SK-N-SH (cell line): Measurements from ENCODE around the gene CLASP1. TPM values are rescaled to one million over a fixed set of nuclear protein-coding genes. Genes with fewer than 3 reads are reported as not detected.
"Not testable (repeated sequence)": the region's sequence is repeated elsewhere in the genome, so short reads cannot be mapped to it uniquely, and the experiment has no call there.

Experiments used
- CTCF ChIA-PET: fragments of 300-600, 350-600 bp; formaldehyde crosslinking; extraction: SDS; loops from one replicate; lab custom pipeline; 2021; lab: Yijun Ruan, JAX
- POLR2A ChIA-PET: fragments of 350-600 bp; sonication (Branson Sonifier 250); formaldehyde crosslinking; extraction: SDS; loops from one replicate; lab custom pipeline; 2020; ENCODE audit warnings: antibody characterized with exemption, inconsistent platforms; lab: Yijun Ruan, JAX
- DNase-seq: peaks from one replicate; pipeline ENCODE4 v3.0.0; 2012
- H2AFZ ChIP-seq: fragments of 200-600 bp; sonication (generic); 2 replicates; pipeline ENCODE4 v1.8.1; 2016; ENCODE audit warnings: antibody characterized with exemption, mild to moderate bottlenecking, low read depth
- H3F3A ChIP-seq: fragments of 200-600 bp; sonication (generic); replicated peaks from 2 replicates; pipeline ENCODE3; 2016; ENCODE audit warnings: antibody characterized with exemption, mild to moderate bottlenecking; ENCODE audit not compliant: insufficient read depth
- H3K27ac ChIP-seq, 2 experiments: fragments of 200-500 bp in 1 of 2; fragments of 200-600 bp in 1 of 2; sonication (Bioruptor generic) in 1 of 2; sonication (generic), shearing (Covaris generic) in 1 of 2; 2 replicates each; pipeline versions ENCODE4 v1.5.1 to v1.6.1; 2014 to 2016; ENCODE audit warnings: low read depth in 2 of 2, inconsistent platforms in 1 of 2, low read length in 1 of 2, mild to moderate bottlenecking in 1 of 2, mixed read lengths in 1 of 2
- H3K27me3 ChIP-seq: fragments of 200-600 bp; sonication (generic), shearing (Covaris generic); 2 replicates; pipeline ENCODE4 v1.6.1; 2016; ENCODE audit warnings: mixed run types; ENCODE audit not compliant: insufficient read depth
- H3K36me3 ChIP-seq, 2 experiments: fragments of 200-500 bp in 1 of 2; fragments of 200-600 bp in 1 of 2; sonication (Bioruptor generic) in 1 of 2; sonication (generic) in 1 of 2; replicated peaks in 1 of 2; 2 replicates each; pipeline versions ENCODE3 to v1.5.1; 2014 to 2016; ENCODE audit warnings: low read length in 1 of 2, mild to moderate bottlenecking in 1 of 2; ENCODE audit not compliant: insufficient read depth in 2 of 2, control insufficient read depth in 1 of 2
- H3K4me1 ChIP-seq, 2 experiments: fragments of 200-500 bp in 1 of 2; fragments of 200-600 bp in 1 of 2; sonication (Bioruptor generic) in 1 of 2; sonication (generic), shearing (Covaris generic) in 1 of 2; 2 replicates each; pipeline versions ENCODE4 v1.5.1 to v1.6.1; 2014 to 2016; ENCODE audit warnings: low read depth in 1 of 2, low read length in 1 of 2, mixed run types in 1 of 2; ENCODE audit not compliant: insufficient read depth in 2 of 2, control insufficient read depth in 1 of 2
- H3K4me2 ChIP-seq: fragments of 200-600 bp; sonication (generic), shearing (Covaris generic); 2 replicates; pipeline ENCODE4 v1.6.1; 2017; ENCODE audit warnings: mixed run types
- H3K4me3 ChIP-seq, 2 experiments: fragments of 200-500 bp in 1 of 2; fragments of 200-600 bp in 1 of 2; sonication (Bioruptor generic) in 1 of 2; sonication (generic), shearing (Covaris generic) in 1 of 2; 2 replicates each; pipeline versions ENCODE4 v1.5.1 to v1.8.1; 2014 to 2016; ENCODE audit warnings: low read depth in 2 of 2, inconsistent platforms in 1 of 2, low read length in 1 of 2, mild to moderate bottlenecking in 1 of 2, mixed read lengths in 1 of 2, moderate library complexity in 1 of 2
- H3K79me2 ChIP-seq: fragments of 200-600 bp; sonication (generic); 2 replicates; pipeline ENCODE4 v1.8.1; 2017; ENCODE audit warnings: mild to moderate bottlenecking; ENCODE audit not compliant: insufficient read depth
- H3K9ac ChIP-seq: fragments of 200-600 bp; sonication (generic); 2 replicates; pipeline ENCODE4 v1.6.1; 2017; ENCODE audit warnings: mixed run types
- H3K9me2 ChIP-seq: fragments of 200-600 bp; sonication (generic); 2 replicates; pipeline ENCODE4 v1.6.1; 2017; ENCODE audit warnings: mixed run types
- H3K9me3 ChIP-seq: fragments of 200-600 bp; sonication (generic); 2 replicates; pipeline ENCODE4 v1.6.1; 2017; ENCODE audit warnings: mixed run types, mild to moderate bottlenecking, moderate library complexity
- H4K20me1 ChIP-seq: fragments of 200-600 bp; sonication (generic); 2 replicates; pipeline ENCODE4 v1.6.1; 2017; ENCODE audit warnings: mild to moderate bottlenecking, mixed run types; ENCODE audit not compliant: insufficient read depth
- EZH2phosphoT487 ChIP-seq: fragments of 200-600 bp; sonication (generic); IDR thresholded peaks from 2 replicates; pipeline ENCODE4 v1.6.1; 2017; ENCODE audit warnings: low read depth, mixed run types, mild to moderate bottlenecking, antibody characterized with exemption, moderate library complexity, borderline replicate concordance
- FOSL2 ChIP-seq: IDR thresholded peaks from 2 replicates; pipeline ENCODE4 v1.4.0; 2012; ENCODE audit warnings: low read depth, mild to moderate bottlenecking, moderate library complexity, borderline replicate concordance
- JUND ChIP-seq: IDR thresholded peaks from 2 replicates; pipeline ENCODE4 v1.4.0; 2012
- MEF2A ChIP-seq: IDR thresholded peaks from 2 replicates; pipeline ENCODE4 v1.4.0; 2012; ENCODE audit warnings: low read depth, borderline replicate concordance
- MXI1 ChIP-seq: IDR thresholded peaks from 2 replicates; pipeline ENCODE4 v1.6.1; 2012; ENCODE audit warnings: mild to moderate bottlenecking, low read depth, low read length, improper control_type of control experiment
- NFIC ChIP-seq: IDR thresholded peaks from 2 replicates; pipeline ENCODE4 v1.4.0; 2012; ENCODE audit warnings: borderline replicate concordance
- NRF1 ChIP-seq: IDR thresholded peaks from 2 replicates; pipeline ENCODE4 v1.6.1; 2012; ENCODE audit warnings: low read depth, mild to moderate bottlenecking, low read length
- POLR2AphosphoS5 ChIP-seq: IDR thresholded peaks from 2 replicates; pipeline ENCODE4 v1.6.1; 2012; ENCODE audit warnings: low read depth, low read length
- RAD21 ChIP-seq: IDR thresholded peaks from 2 replicates; pipeline ENCODE4 v1.6.1; 2012; ENCODE audit warnings: mild to moderate bottlenecking, low read length
- SMC3 ChIP-seq: IDR thresholded peaks from 2 replicates; pipeline ENCODE4 v1.6.1; 2012; ENCODE audit warnings: low read depth, low read length, improper control_type of control experiment
- TAF1 ChIP-seq: IDR thresholded peaks from 2 replicates; pipeline ENCODE4 v1.6.1; 2012; ENCODE audit warnings: low read depth, mild to moderate bottlenecking, low read length, moderate library complexity, borderline replicate concordance
- TCF12 ChIP-seq: IDR thresholded peaks from 2 replicates; pipeline ENCODE4 v1.4.0; 2012
- YY1 ChIP-seq: IDR thresholded peaks from 2 replicates; pipeline ENCODE4 v1.4.0; 2012; ENCODE audit warnings: low read depth, mild to moderate bottlenecking
- WGBS: methylation state at CpG from one replicate; pipeline ENCODE4 v1.1.6; 2017; ENCODE audit warnings: low lambda C conversion rate; 5-methylcytosine and 5-hydroxymethylcytosine counted together
- polyA plus RNA-seq, 3 experiments: library from polyadenylated mRNA; depleted of rRNA; stranded (reverse); fragments of >200 nt; gene quantifications; 2 replicates each; pipeline ENCODE4 v1.2.3, GENCODE V29; 2012
- TF ChIP-seq, protein P1 (sequence below): IDR thresholded peaks from 2 replicates; pipeline ENCODE4 v1.4.0; 2012; ENCODE audit warnings: low read depth
- TF ChIP-seq, protein P2 (sequence below): fragments of 150-350 bp; IDR thresholded peaks from 2 replicates; pipeline ENCODE4 v1.6.1; 2017; ENCODE audit warnings: antibody characterized with exemption, low read length, low read depth, borderline replicate concordance
- TF ChIP-seq, protein P3 (sequence below): fragments of 200-600 bp; sonication (generic); IDR thresholded peaks from 2 replicates; pipeline ENCODE4 v1.6.1; 2017; ENCODE audit warnings: antibody characterized with exemption, mild to moderate bottlenecking, moderate library complexity
- TF ChIP-seq, protein P4 (sequence below): fragments of 150-350 bp; IDR thresholded peaks from 2 replicates; pipeline ENCODE4 v1.6.1; 2016; ENCODE audit warnings: mild to moderate bottlenecking, low read depth, low read length
- TF ChIP-seq, protein P5 (sequence below): IDR thresholded peaks from 2 replicates; pipeline ENCODE4; 2012

Gene CLASP1
- polyA plus RNA-seq, 1 of the 3 experiments (the other 2 are of a cell fraction) = 4.9 TPM

DNA sequence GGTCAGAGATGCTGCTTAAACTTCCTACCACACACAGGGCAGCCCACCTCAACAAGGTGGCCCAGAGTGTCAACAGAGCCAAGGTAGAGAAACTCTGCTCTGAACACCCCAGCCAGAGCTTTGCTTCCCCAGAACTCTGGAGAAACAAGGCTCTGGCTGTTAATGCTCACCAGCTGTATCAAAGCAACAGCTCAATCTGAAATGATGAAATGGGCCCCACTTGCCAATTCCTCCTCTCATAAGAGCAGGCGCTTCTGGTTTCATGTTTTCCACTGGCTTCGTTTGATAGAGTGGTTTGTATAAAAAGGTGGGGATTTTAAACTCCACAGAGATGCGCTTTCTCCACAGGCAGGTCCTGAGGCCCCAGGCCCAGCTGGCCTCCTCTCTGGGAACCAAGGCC is 303.4 kb downstream of the CLASP1 start:
- Histone ChIP-seq H3K4me3 (no peak overlapping the region), H3K4me1 (no peaks in the 10 kb centered on the region), H2AFZ (no peak overlapping the region), H3K36me3 (peaks cover 15 to 57% of the 10 kb centered on the region in 2 experiments), H3K4me2 (no peak overlapping the region), H3K79me2 (no peaks in the 10 kb centered on the region), H3K9me2 (no peaks in the 10 kb centered on the region), H3F3A (no peaks in the 10 kb centered on the region), H4K20me1 (no peaks in the 10 kb centered on the region), H3K9me3 (no peaks in the 10 kb centered on the region), H3K9ac (no peak overlapping the region), H3K27me3 (no peaks in the 10 kb centered on the region), H3K27ac (no peak overlapping the region)
- DNase-seq = no peak
- ChIA-PET POLR2A (no interaction called here), CTCF (interaction anchor here (1.0 to 5.4 kb wide), 3 partner anchors 11 to 251 kb away, joined by 4 to 28 read pairs (median 10); no protein-coding TSS in a partner anchor)
- TF ChIP-seq EZH2phosphoT487 = no peak
- no peak for TF ChIP-seq MEF2A
- no peak for TF ChIP-seq POLR2AphosphoS5
- no peak for TF ChIP-seq SMC3
- TF ChIP-seq NRF1 = no peak
- TF ChIP-seq JUND = no peak
- TF ChIP-seq, protein P1, sequence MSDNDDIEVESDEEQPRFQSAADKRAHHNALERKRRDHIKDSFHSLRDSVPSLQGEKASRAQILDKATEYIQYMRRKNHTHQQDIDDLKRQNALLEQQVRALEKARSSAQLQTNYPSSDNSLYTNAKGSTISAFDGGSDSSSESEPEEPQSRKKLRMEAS = no peak
- no peak for TF ChIP-seq TCF12
- no peak for TF ChIP-seq NFIC
- TF ChIP-seq MXI1 = no peak
- no peak for TF ChIP-seq RAD21
- no peak for TF ChIP-seq YY1
- TF ChIP-seq, protein P2, sequence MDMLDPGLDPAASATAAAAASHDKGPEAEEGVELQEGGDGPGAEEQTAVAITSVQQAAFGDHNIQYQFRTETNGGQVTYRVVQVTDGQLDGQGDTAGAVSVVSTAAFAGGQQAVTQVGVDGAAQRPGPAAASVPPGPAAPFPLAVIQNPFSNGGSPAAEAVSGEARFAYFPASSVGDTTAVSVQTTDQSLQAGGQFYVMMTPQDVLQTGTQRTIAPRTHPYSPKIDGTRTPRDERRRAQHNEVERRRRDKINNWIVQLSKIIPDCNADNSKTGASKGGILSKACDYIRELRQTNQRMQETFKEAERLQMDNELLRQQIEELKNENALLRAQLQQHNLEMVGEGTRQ = no peak
- 94% methylated on average over 3 of the region's 3 CpGs for WGBS

DNA sequence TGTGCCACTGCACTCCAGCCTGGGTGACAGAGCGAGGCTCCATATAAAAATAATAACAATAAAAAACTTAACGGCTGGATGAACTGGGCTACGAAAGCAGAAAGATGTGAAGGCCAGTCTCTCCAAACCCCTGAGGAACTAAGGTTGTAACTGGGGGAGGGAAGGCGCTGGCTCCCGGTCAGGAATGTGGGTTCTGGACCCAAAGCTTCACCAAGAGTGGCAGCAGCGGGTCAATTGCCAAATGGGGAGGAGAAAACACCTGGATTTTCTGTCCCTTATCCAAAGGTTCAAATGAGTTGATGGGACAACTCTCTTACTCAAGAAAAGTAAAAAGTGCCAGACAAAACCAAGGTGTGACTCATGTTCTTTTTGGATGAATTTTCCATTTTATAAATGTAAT is 304.2 kb downstream of the CLASP1 start:
- no peaks in the 10 kb centered on the region for H3F3A ChIP-seq
- H3K9ac ChIP-seq = no peak overlapping the region
- no peaks in the 10 kb centered on the region for H3K27me3 ChIP-seq
- no peaks in the 10 kb centered on the region for H3K9me2 ChIP-seq
- POLR2A ChIA-PET = no interaction called here
- TF ChIP-seq, protein P3, sequence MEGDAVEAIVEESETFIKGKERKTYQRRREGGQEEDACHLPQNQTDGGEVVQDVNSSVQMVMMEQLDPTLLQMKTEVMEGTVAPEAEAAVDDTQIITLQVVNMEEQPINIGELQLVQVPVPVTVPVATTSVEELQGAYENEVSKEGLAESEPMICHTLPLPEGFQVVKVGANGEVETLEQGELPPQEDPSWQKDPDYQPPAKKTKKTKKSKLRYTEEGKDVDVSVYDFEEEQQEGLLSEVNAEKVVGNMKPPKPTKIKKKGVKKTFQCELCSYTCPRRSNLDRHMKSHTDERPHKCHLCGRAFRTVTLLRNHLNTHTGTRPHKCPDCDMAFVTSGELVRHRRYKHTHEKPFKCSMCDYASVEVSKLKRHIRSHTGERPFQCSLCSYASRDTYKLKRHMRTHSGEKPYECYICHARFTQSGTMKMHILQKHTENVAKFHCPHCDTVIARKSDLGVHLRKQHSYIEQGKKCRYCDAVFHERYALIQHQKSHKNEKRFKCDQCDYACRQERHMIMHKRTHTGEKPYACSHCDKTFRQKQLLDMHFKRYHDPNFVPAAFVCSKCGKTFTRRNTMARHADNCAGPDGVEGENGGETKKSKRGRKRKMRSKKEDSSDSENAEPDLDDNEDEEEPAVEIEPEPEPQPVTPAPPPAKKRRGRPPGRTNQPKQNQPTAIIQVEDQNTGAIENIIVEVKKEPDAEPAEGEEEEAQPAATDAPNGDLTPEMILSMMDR = no peak
- TF ChIP-seq POLR2AphosphoS5 (no peak), JUND (no peak), MXI1 (no peak), FOSL2 (no peak), TAF1 (no peak)
- TF ChIP-seq, protein P4, sequence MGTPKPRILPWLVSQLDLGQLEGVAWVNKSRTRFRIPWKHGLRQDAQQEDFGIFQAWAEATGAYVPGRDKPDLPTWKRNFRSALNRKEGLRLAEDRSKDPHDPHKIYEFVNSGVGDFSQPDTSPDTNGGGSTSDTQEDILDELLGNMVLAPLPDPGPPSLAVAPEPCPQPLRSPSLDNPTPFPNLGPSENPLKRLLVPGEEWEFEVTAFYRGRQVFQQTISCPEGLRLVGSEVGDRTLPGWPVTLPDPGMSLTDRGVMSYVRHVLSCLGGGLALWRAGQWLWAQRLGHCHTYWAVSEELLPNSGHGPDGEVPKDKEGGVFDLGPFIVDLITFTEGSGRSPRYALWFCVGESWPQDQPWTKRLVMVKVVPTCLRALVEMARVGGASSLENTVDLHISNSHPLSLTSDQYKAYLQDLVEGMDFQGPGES = no peak
- TF ChIP-seq, protein P5, sequence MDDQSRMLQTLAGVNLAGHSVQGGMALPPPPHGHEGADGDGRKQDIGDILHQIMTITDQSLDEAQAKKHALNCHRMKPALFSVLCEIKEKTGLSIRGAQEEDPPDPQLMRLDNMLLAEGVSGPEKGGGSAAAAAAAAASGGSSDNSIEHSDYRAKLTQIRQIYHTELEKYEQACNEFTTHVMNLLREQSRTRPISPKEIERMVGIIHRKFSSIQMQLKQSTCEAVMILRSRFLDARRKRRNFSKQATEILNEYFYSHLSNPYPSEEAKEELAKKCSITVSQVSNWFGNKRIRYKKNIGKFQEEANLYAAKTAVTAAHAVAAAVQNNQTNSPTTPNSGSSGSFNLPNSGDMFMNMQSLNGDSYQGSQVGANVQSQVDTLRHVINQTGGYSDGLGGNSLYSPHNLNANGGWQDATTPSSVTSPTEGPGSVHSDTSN = no peak
- no peaks in the 10 kb centered on the region for H3K9me3 ChIP-seq
- peaks cover 12 to 53% of the 10 kb centered on the region in 2 experiments for H3K36me3 ChIP-seq
- WGBS = 97% methylated on average over 6 of the region's 6 CpGs
- no peak overlapping the region for H3K27ac ChIP-seq
- no peaks in the 10 kb centered on the region for H3K79me2 ChIP-seq
- no peak overlapping the region for H2AFZ ChIP-seq
- no peak overlapping the region for H3K4me3 ChIP-seq
- DNase-seq = no peak
- CTCF ChIA-PET = interaction anchor here (2.5 to 5.4 kb wide), 2 partner anchors 12 to 250 kb away, joined by 10 to 28 read pairs; no protein-coding TSS in a partner anchor
- no peak overlapping the region for H3K4me2 ChIP-seq
- no peaks in the 10 kb centered on the region for H3K4me1 ChIP-seq
- no peaks in the 10 kb centered on the region for H4K20me1 ChIP-seq

DNA sequence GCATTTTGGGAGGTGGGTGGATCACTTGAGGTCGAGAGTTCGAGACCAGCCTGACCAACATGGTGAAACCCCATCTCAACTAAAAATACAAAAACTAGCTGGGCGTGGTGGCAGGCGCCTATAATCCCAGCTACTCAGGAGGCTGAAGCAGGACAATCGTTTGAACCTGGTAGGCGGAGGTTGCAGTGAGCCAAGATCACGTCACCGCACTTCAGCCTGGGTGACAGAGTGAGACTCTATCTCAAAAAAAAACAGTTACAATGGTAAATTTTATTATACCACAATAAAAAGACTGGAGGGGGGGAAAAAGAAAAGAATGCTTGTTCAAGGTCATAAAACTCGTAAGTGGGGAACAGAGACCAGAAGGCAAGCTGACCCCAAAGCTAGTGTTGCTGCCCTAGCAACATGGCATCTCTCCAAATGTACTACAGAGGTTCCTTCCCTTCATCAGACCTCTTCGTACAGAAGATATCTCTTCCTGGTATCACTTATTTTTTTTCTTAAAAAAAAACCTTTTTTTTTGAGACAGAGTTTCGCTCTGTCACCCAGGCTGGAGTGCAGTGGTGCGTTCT is 305.3 kb downstream of the CLASP1 start:
- H3K9me3 ChIP-seq, H3K79me2 ChIP-seq, H3F3A ChIP-seq, H3K4me1 ChIP-seq, H3K9ac ChIP-seq, H4K20me1 ChIP-seq, H2AFZ ChIP-seq, H3K27me3 ChIP-seq, DNase-seq, H3K27ac ChIP-seq, H3K4me3 ChIP-seq, POLR2A ChIA-PET, H3K4me2 ChIP-seq, H3K9me2 ChIP-seq: not testable (repeated sequence)
- WGBS = 92% methylated on average over 12 of the region's 12 CpGs
- H3K36me3 ChIP-seq = peaks cover 16 to 56% of the 10 kb centered on the region in 2 experiments
- CTCF ChIA-PET = interaction anchor here (0.9 to 5.4 kb wide), 2 partner anchors 13 to 249 kb away, joined by 3 to 28 read pairs; no protein-coding TSS in a partner anchor
